Mesenchymal stem cell (in vitro differentiated cells and primary cell): ENCODE data around the gene CDH15.
A peak's percentile ranks its signal among the peaks of the same experiment; 100 is the strongest.

Experiments used
- DNase-seq: peaks from one replicate; pipeline ENCODE4 v3.0.0-alpha.2; 2013
- H2AFZ ChIP-seq: one replicate; pipeline ENCODE4 v1.6.1; 2013; ENCODE audit warnings: low read depth, mild to moderate bottlenecking, control low read depth, inconsistent platforms, low read length, moderate library complexity
- H2AK5ac ChIP-seq: 2 replicates; pipeline ENCODE4 v1.6.1; 2013; ENCODE audit warnings: low read length, moderate library complexity, mild to moderate bottlenecking, inconsistent platforms; ENCODE audit not compliant: severe bottlenecking
- H2BK120ac ChIP-seq: one replicate; pipeline ENCODE4 v1.6.1; 2013; ENCODE audit warnings: low read depth, mild to moderate bottlenecking, inconsistent platforms, low read length, moderate library complexity
- H2BK12ac ChIP-seq, 2 experiments: one replicate each; pipeline ENCODE4 v1.6.1; 2013; ENCODE audit warnings: inconsistent platforms in 2 of 2, low read length in 2 of 2, mild to moderate bottlenecking in 2 of 2, moderate library complexity in 2 of 2, control low read depth in 1 of 2
- H2BK15ac ChIP-seq: one replicate; pipeline ENCODE4 v1.6.1; 2013; ENCODE audit warnings: mild to moderate bottlenecking, low read depth, inconsistent platforms; ENCODE audit not compliant: poor library complexity, severe bottlenecking
- H2BK5ac ChIP-seq: 2 replicates; pipeline ENCODE4 v1.6.1; 2013; ENCODE audit warnings: low read depth, mild to moderate bottlenecking, low read length, control low read depth, inconsistent platforms; ENCODE audit not compliant: poor library complexity, severe bottlenecking
- H3K14ac ChIP-seq, 2 experiments: one replicate each; pipeline ENCODE4 v1.6.1; 2013; ENCODE audit warnings: inconsistent platforms in 2 of 2, low read length in 2 of 2, control low read depth in 1 of 2, mild to moderate bottlenecking in 1 of 2, moderate library complexity in 1 of 2
- H3K18ac ChIP-seq, 2 experiments: one replicate each; pipeline ENCODE4 v1.6.1; 2013; ENCODE audit warnings: inconsistent platforms in 2 of 2, low read length in 2 of 2, control low read depth in 1 of 2, low read depth in 1 of 2, mild to moderate bottlenecking in 1 of 2
- H3K23ac ChIP-seq, 2 experiments: one replicate each; pipeline ENCODE4 v1.6.1; 2013; ENCODE audit warnings: inconsistent platforms in 2 of 2, low read length in 2 of 2, mild to moderate bottlenecking in 2 of 2, moderate library complexity in 2 of 2, control low read depth in 1 of 2
- H3K27ac ChIP-seq: 2 replicates; pipeline ENCODE4 v1.5.1; 2013; ENCODE audit warnings: mild to moderate bottlenecking, moderate library complexity, low read length, control low read depth, inconsistent platforms; ENCODE audit not compliant: poor library complexity, severe bottlenecking
- H3K27me3 ChIP-seq, 2 experiments: 2 replicates each; pipeline versions ENCODE4 v1.6.1 to v1.7.0; 2013; ENCODE audit warnings: low read length in 2 of 2, mild to moderate bottlenecking in 2 of 2, moderate library complexity in 2 of 2, control low read depth in 1 of 2, inconsistent platforms in 1 of 2; ENCODE audit not compliant: control insufficient read depth in 1 of 2, insufficient read depth in 1 of 2
- H3K36me3 ChIP-seq, 2 experiments: 2 replicates each; pipeline versions ENCODE4 v1.6.1 to v1.7.0; 2013; ENCODE audit warnings: low read length in 2 of 2, control low read depth in 1 of 2, inconsistent platforms in 1 of 2, low read depth in 1 of 2, mild to moderate bottlenecking in 1 of 2; ENCODE audit not compliant: insufficient read depth in 2 of 2, control insufficient read depth in 1 of 2
- H3K4ac ChIP-seq, 2 experiments: one replicate each; pipeline ENCODE4 v1.6.1; 2013; ENCODE audit warnings: inconsistent platforms in 2 of 2, low read length in 2 of 2, mild to moderate bottlenecking in 2 of 2, moderate library complexity in 2 of 2, control low read depth in 1 of 2, low read depth in 1 of 2
- H3K4me1 ChIP-seq: 2 replicates; pipeline ENCODE4 v1.6.1; 2013; ENCODE audit warnings: low read depth, low read length, control low read depth; ENCODE audit not compliant: control insufficient read depth, insufficient read depth
- H3K4me2 ChIP-seq: 2 replicates; pipeline ENCODE4 v1.6.1; 2013; ENCODE audit warnings: low read length, mild to moderate bottlenecking, inconsistent platforms; ENCODE audit not compliant: poor library complexity, severe bottlenecking
- H3K4me3 ChIP-seq, 2 experiments: 2 replicates each; pipeline versions ENCODE4 v1.5.1 to v1.7.0; 2013; ENCODE audit warnings: low read length in 2 of 2, mild to moderate bottlenecking in 2 of 2, control low read depth in 1 of 2, low read depth in 1 of 2; ENCODE audit not compliant: insufficient read depth in 1 of 2
- H3K79me1 ChIP-seq: replicated peaks from 2 replicates; pipeline ENCODE4 v1.6.1; 2013; ENCODE audit warnings: mild to moderate bottlenecking, control low read depth, low read length, inconsistent platforms; ENCODE audit not compliant: poor library complexity, severe bottlenecking
- H3K9ac ChIP-seq: 2 replicates; pipeline ENCODE4 v1.7.0; 2013; ENCODE audit warnings: mild to moderate bottlenecking, low read length, moderate library complexity
- H3K9me3 ChIP-seq: 2 replicates; pipeline ENCODE4 v1.7.0; 2013; ENCODE audit warnings: mild to moderate bottlenecking, low read length; ENCODE audit not compliant: control insufficient read depth
- H4K8ac ChIP-seq: one replicate; pipeline ENCODE4 v1.6.1; 2013; ENCODE audit warnings: inconsistent platforms, mild to moderate bottlenecking, low read length, moderate library complexity
- H4K91ac ChIP-seq: one replicate; pipeline ENCODE4 v1.6.1; 2013; ENCODE audit warnings: mild to moderate bottlenecking, low read length, inconsistent platforms
- WGBS: methylation state at CpG from one replicate; pipeline ENCODE4 v1.1.7; 2013; ENCODE audit warnings: mixed read lengths; 5-methylcytosine and 5-hydroxymethylcytosine counted together

Gene CDH15

GRCh38 chr16:89237733-89238132, 66.2 kb downstream of the CDH15 start:
- H3K4me3 ChIP-seq = no peak overlapping the region
- H3K36me3 ChIP-seq = peaks cover 21 to 25% of the 10 kb centered on the region in 2 experiments
- DNase-seq = peak; percentile 69
- H2BK120ac ChIP-seq = no peak overlapping the region
- H3K9ac ChIP-seq = no peak overlapping the region
- H2BK15ac ChIP-seq = no peak overlapping the region
- no peak overlapping the region for H4K91ac ChIP-seq
- H2AFZ ChIP-seq = no peak overlapping the region
- H2AK5ac ChIP-seq = no peak overlapping the region
- H3K4me1 ChIP-seq = peaks cover 9% of the 10 kb centered on the region
- no peak overlapping the region for H3K4ac ChIP-seq
- no peak overlapping the region for H3K4me2 ChIP-seq
- no peak overlapping the region for H4K8ac ChIP-seq
- no peak overlapping the region for H3K23ac ChIP-seq
- H3K9me3 ChIP-seq = peaks cover 2% of the 10 kb centered on the region
- peaks cover 10% of the 10 kb centered on the region for H3K79me1 ChIP-seq
- H3K27me3 ChIP-seq = no peaks in the 10 kb centered on the region
- no peak overlapping the region for H3K18ac ChIP-seq
- H3K27ac ChIP-seq = no peak overlapping the region
- no peak overlapping the region for H2BK5ac ChIP-seq
- no CpG with 5 or more reads among the region's 3 CpGs for WGBS
- H2BK12ac ChIP-seq = no peak overlapping the region
- no peak overlapping the region for H3K14ac ChIP-seq

DNA sequence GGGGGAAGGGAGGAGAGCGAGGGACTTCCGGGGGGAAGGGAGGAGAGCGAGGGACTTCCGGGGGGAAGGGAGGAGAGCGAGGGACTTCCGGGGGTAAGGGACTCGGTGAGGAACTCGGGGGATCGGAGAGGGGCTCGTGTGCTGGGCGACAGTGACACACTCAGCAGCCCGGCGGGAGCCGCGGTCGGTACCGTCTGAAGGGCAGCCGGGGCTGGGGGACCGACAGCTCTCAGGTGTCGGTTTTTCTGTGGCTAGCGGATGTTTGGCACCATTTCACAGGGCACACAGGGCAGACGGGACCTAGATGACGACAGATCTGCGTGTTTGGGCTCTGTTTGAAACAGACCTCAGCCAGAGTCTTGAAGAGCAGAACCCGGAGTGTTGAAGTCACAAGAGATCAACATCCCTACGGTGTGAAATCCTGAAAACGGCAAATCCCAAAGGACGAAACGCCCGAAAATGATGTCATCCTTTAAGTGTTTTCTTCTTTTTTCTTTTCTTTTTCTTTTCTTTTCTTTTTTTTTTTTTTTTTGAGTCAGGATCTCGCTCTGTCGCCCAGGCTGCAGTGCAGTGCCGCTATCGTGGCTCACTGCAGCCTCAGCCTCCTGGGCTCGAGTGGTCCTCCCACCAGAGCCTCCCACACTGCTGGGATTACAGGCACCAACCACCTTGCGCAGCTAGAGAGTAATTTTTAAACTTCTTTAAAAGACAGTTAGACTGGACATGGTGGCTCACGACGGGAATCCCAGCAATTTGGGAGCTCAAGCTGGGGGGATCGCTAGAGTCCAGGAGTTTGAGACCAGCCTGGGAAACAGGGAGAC, 69.8 kb downstream of the CDH15 start:
- peak overlapping the region; percentile 75 for H2AK5ac ChIP-seq
- 12% methylated on average over 34 of the region's 39 CpGs for WGBS

GRCh38 chr16:89242795-89243200, 71.2 kb downstream of the CDH15 start:
- no peak overlapping the region for H2BK120ac ChIP-seq
- no peak overlapping the region for H4K91ac ChIP-seq
- no peak for DNase-seq
- H2BK12ac ChIP-seq = no peak overlapping the region
- no peaks in the 10 kb centered on the region for H3K27me3 ChIP-seq
- no peak overlapping the region for H2AFZ ChIP-seq
- H3K9ac ChIP-seq = no peak overlapping the region
- H3K14ac ChIP-seq = no peak overlapping the region
- H3K4me3 ChIP-seq = no peak overlapping the region
- H3K9me3 ChIP-seq = no peaks in the 10 kb centered on the region
- no peak overlapping the region for H3K18ac ChIP-seq
- 60% methylated on average over 11 of the region's 12 CpGs for WGBS
- H3K27ac ChIP-seq = no peak overlapping the region
- H3K23ac ChIP-seq = no peak overlapping the region
- no peak overlapping the region for H3K4ac ChIP-seq
- H3K36me3 ChIP-seq = no peaks in the 10 kb centered on the region
- H3K4me2 ChIP-seq = no peak overlapping the region
- peaks cover 8% of the 10 kb centered on the region for H3K79me1 ChIP-seq
- H2AK5ac ChIP-seq = no peak overlapping the region
- no peak overlapping the region for H2BK5ac ChIP-seq
- H2BK15ac ChIP-seq = no peak overlapping the region
- peaks cover 18% of the 10 kb centered on the region for H3K4me1 ChIP-seq
- no peak overlapping the region for H4K8ac ChIP-seq

More for the DNA sequence above, 69.8 kb downstream of the CDH15 start:
- Histone ChIP-seq H2BK5ac (peak overlapping the region; percentile 95), H2BK12ac (peak overlapping the region in 1 of 2 experiments; percentile 49), H3K4ac (peak overlapping the region; percentile 98 to 100), H3K18ac (peak overlapping the region; percentile 95 to 100), H3K9ac (peak overlapping the region; percentile 99), H3K14ac (peak overlapping the region in 1 of 2 experiments; percentile 97), H2BK120ac (peak overlapping the region; percentile 85), H3K27ac (peak overlapping the region; percentile 96), H3K9me3 (no peaks in the 10 kb centered on the region), H3K4me2 (peak overlapping the region; percentile 72), H3K23ac (peak overlapping the region in 1 of 2 experiments; percentile 94), H2AFZ (peak overlapping the region; percentile 89), H3K36me3 (no peaks in the 10 kb centered on the region), H2BK15ac (peak overlapping the region; percentile 89), H3K4me3 (peak overlapping the region; percentile 94 to 99), H4K8ac (peak overlapping the region; percentile 100), H3K4me1 (peaks cover 12% of the 10 kb centered on the region), H3K79me1 (peaks cover 8% of the 10 kb centered on the region), H3K27me3 (no peaks in the 10 kb centered on the region), H4K91ac (peak overlapping the region; percentile 98)
- peak; percentile 95 for DNase-seq

DNA sequence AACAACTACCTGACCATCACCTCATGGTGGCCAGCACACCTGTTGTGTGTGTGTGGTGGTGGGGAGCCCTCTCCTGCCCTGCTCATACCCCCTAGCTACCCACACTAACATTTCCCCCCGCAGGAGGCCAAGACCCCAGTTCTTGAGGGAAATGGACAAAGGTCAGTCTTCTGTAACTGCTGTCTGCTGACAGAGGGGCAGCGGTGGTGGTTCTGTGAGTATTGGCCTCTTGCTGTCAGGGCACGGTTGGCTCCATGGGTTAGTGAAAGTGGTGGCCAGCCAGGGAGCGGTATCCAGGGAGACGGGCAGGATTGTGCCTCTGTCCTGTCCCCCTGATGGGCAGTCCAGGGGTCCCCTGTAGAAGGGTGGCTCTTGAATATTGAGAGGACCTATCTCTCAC, 72.1 kb downstream of the CDH15 start:
- H3K79me1 ChIP-seq = peaks cover 8% of the 10 kb centered on the region
- no peak overlapping the region for H2BK15ac ChIP-seq
- H3K9me3 ChIP-seq = no peaks in the 10 kb centered on the region
- H2BK120ac ChIP-seq = no peak overlapping the region
- peak overlapping the region; percentile 22 for H2BK5ac ChIP-seq
- 95% methylated on average over 5 of the region's 5 CpGs for WGBS
- H3K9ac ChIP-seq = no peak overlapping the region
- H3K27ac ChIP-seq = no peak overlapping the region
- no peak overlapping the region for H3K23ac ChIP-seq
- H2AK5ac ChIP-seq = no peak overlapping the region
- no peak overlapping the region for H3K4ac ChIP-seq
- no peak overlapping the region for H2AFZ ChIP-seq
- no peak overlapping the region for H3K14ac ChIP-seq
- no peak overlapping the region for H3K4me3 ChIP-seq
- H3K4me2 ChIP-seq = no peak overlapping the region
- H3K4me1 ChIP-seq = peaks cover 18% of the 10 kb centered on the region
- H2BK12ac ChIP-seq = no peak overlapping the region
- H3K18ac ChIP-seq = no peak overlapping the region
- H4K91ac ChIP-seq = no peak overlapping the region
- DNase-seq = no peak
- H3K36me3 ChIP-seq = no peaks in the 10 kb centered on the region
- H4K8ac ChIP-seq = peak overlapping the region; percentile 72
- H3K27me3 ChIP-seq = no peaks in the 10 kb centered on the region
